Body of pancreas (tissue), 4 donors: ENCODE measurements around the gene HHAT.

Source experiments
- CTCF ChIP-seq, 7 experiments: fragments of 450-650 bp in 4 of 7; fragments of 200-600 bp in 3 of 7; sonication (generic) in 3 of 7; IDR thresholded peaks; one replicate each; pipeline ENCODE4 v1.5.1; 2016 to 2019; ENCODE audit warnings: antibody characterized with exemption in 7 of 7
- POLR2A ChIP-seq, 3 donors: fragments of 450-650 bp; IDR thresholded peaks; one replicate each; pipeline ENCODE4 v1.6.1; 2016; ENCODE audit warnings: antibody characterized with exemption in 3 of 3, mild to moderate bottlenecking in 2 of 3

GRCh38 chr1:210554382-210554781, 225.7 kb downstream of the HHAT start:
- TF ChIP-seq CTCF (IDR thresholded peaks at IDR 0.05) (no peak), POLR2A (IDR thresholded peaks at IDR 0.05) (no peak)
